Stimulated activated CD8-positive, alpha-beta memory T cell treated with anti-CD3 and anti-CD28 coated beads, Interleukin-15, amount 100 ng/mL, for 48 hours (primary cell): Measurements from ENCODE around the gene CEP164.
"Not testable (repeated sequence)": the region's sequence is repeated elsewhere in the genome, so short reads cannot be mapped to it uniquely, and the experiment has no call there.

Experiments used
- DNase-seq, 2 donors: peaks; one replicate each; pipeline ENCODE4 v3.0.0-alpha.2; 2020; ENCODE audit warnings: low read depth in 2 of 2

Gene CEP164

DNA sequence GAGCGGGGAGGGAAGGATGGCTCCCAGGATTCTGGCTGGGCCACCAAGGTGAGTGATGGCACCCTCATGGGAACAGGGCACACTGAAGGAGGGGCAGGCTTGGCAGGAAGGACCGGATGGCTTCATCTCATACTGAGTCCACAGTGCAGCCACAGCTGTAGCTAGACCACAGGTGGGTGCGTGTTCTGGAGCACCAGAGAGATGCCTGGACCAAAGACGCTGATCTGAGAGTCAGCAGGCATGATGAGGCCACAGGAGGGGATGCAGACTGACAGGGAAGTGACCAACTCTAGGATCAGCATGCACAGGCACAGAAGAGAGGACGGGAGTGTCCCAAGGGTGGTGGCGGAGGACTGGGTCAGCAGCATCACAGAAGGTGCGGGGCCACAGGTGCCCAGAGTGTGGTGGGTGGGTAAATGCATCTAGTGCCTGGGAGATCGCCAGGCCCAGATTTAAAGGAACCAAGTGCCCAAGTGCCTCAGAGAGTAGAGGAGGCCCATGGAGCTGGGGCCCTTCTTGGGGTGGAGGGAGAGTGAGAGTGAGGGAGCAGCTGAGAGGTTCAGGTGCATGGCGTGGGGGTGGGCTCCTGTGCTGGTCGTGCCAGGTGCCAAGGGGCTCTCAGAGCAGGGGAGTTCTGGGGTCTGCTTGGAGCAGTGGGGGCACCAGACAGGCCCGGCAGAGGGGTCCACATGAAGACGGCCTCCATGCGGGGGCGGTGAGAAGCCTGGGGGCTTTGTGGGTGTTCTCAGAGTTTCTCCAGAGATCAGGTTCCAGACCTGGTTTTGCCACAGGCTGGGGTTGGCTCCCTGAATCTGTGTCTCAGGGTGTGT lies 113.7 kb downstream of the CEP164 start:
- DNase-seq = no peak

DNA sequence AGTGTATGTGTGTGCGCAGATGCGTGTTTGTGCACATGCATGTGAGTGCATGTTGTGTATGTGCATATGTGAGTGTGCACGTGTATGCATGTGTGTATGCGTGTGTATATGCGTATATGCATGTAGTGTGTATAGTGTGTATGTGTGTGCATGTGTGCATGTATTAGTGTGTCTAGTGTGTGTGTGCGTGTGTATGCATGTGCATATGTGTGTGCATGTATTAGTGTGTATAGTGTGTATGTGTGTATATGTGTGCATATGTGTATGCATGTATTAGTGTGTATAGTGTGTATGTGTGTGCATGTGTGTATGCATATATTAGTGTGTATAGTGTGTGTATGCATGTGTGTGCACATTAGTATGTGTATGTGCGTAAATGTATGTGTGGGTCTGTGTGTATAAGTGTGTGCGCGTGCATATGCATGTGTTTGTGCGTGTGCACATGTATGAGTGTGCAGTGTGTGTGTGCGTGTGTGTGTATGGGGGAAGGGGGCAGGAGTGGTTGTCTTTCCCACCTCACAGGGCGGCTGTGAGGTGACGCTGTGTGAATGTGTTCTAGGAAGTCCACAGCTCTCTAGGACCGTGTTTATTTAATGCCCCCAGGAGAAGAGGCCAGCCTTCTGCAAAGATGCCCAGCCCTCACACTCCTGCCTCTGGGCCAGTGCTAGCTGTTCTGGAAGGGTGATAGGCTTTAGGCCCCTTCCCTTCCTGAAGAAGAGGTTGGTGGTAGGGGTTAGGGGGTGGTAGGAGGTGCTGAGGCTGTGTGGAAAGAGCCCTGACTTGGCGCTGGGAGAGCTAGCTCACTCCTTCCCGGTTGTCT lies 114.6 kb downstream of the CEP164 start:
- DNase-seq = no peak

DNA sequence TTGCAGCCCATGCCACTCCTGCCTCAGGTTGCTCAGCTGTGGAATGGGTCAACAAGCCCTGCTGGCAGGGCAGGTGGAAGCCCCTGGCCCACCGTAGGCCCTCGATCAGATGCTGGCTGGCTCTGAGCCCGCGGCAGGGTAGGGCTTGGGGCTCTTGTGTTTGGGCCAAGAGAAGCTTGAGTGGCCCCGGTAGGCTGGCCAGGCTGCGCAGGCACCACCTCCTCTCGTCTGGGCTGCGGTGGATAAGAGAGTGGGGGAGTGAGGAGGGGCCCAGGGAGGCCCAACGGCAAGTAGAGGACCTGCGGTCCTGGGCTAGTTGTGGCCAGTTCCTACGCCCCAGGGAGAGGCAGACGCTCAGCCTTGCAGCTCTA lies 115.2 kb downstream of the CEP164 start:
- DNase-seq = no peak

DNA sequence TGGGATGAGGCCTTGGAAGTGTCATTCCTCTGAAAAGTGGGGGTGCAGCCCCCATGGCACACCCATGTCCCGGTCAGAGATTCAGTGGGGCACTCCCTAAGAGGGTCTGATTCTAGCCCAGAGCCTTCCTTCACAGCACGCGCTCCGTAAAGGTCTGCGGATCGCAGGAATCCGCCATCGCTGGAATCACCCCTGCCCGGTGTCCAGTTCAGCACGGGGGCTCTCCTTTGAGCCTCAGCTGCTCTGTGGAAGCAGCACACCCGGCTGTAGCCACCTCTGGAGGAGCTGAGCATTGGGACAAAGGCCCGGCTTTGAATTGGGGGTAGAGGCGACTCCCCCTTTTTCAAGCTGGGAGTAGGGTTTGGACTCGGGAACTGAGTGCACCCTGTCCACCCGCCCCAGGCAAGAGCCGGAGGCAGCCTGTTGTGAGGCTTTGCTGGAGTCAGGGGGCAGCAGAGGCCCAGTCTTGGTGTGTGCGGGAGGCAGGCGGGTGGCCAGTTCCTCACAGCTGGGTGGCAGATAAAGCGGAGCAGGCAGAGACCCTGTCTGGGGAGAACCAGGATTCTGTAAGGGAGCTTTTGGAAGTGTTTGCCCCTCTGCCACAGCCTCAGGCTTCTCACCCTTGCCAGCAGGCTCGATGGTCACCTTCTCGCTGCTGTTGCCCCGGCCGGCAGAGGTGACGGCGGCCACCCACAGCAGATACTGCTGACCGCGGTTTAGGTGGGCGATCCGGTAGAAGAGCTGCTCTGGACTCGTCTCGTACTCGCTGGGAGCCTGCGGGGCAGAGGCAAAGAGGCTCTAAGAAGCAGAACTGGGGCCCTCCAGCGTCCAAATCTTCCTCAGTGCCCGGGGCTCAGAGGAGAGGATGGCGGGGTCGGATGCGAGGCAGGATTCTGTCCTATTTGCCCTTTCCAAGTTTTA lies 115.9 kb downstream of the CEP164 start:
- no peak for DNase-seq

DNA sequence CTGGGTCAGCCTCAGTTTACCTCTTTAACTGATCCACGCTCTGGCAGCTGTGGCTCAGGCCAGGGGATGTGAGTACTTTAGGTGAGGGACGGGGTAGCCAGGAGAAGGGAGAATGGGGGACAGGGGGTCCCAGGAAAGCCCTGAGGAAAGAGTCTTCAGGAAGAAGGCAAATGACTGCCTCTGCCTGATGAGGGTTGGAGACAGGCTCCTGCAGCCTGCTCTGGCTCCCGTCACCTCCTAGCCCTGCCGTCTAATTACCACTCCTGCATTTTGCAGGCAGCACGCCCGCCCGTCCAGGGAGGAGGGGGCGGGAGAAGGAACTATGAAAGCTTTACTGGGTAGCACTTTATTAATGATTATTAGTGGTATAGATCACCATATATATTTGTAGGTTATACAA lies 116.6 kb downstream of the CEP164 start:
- DNase-seq = no peak

DNA sequence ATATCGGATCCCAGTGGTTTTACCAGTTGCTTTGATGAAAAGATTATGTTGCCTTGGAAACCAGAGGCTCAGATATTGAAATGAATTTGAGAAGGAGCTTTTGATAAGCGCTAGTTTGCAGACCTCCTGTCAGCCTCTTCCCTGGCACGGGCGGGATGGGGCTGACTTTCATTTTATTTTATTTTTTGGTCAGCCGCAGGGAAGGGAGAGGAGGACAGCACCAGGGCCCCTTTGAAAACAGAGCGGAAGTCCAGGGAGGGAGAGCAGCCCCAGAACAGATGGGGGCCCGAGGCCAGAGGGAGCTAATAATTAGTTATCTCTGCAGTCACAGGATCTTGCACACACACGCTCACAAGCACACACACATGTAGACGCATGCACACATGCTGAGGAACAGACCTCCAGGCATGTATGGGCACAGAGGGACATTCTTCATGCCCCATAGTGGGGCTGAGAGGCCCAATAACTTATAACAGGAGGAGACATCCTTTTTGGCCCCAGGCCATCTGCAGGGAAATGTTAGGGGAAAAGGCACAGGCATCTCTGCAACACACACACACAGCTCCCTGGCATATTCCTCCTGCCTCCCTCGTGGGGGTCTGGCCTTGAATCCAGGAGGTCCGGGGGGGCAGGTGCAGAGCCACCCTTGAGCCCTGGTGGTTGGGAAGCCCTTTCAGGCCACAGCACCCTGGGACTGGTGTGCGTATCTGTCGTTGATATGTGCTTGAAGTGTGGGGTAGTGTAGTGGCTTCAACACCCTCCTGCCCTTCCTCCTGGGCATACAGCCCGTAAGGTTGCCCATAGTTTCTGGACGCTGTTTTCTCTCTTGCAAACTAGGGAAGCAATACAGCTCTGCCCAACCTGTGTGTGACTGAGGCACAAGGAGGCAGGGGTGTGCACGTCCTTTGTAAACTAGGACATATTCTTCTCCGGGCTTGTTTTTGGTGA lies 117.3 kb downstream of the CEP164 start:
- DNase-seq = no peak

DNA sequence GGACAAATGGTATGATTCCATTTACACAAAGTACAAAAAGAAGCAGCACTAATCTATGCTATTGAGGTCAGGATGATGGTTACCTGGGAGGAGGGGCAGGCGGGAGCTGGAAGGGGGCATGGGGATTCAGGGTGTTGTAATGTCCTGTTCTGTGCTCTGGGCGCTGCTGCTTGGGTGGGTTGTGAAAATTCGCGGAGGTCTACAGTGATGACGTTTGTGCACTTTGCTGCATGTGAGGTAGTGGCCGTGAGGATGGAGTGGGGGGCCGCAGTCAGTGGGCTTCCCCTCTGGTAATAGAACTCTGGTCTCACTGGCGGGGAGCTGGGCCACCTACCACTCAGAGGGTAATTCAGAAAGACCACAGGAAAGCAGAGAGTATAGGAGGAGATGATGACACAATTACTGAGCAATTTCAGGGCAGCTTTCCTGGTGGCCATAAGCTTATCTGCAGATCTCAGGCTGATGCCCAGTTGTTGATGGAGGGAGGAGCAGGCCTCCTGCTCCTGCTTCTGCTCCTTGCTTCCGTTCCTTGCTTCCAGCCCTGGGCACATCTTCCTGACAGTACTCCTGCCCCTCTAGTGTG lies 121.5 kb downstream of the CEP164 start:
- DNase-seq = no peak

DNA sequence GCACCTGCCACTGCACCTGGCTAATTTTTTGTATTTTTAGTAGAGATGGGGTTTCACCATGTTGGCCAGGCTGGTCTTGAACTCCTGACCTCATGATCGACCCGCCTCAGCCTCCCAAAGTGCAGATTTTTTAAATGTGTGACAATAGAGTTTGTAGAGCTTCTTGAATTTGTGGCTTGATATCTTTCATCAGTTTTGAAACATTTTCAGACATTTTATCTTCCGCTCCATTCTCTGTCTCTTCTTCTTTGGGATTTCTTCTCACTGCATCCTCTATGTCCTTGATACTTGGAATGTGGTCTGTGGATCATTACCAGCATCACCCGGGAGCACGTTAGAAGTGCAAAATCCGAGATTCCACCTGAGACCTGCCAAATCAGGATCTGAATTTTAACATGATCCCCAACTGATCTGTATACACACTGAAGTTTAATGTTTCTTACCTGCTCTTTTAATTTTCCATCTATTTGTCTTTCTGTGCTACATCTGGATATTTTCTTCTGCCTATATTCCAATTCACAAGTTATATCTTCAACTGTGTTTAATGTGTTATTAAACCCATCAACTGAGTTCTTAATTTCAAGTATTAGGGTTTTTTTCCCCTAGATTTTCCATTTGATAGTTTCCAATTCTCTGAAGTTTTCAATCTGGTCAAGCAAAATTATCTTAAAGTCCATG lies 126.4 kb downstream of the CEP164 start:
- DNase-seq = no peak

DNA sequence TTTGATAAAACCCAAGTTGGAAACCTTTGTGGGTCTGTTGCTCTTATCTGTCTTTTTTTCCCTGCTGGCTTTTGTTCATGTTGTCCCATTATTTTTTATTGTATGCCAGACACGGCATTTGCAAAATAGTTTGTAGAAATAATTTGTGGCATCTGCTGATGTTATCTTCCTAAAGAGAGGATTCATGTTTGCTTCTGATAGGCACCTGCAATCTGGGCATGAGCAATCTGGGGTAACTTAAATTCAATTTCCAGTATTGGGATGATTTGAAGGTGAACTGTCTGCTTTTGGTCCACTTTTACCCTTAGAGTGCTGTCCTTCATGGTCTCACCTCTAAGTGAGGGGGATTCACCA lies 126.9 kb downstream of the CEP164 start:
- DNase-seq = no peak

DNA sequence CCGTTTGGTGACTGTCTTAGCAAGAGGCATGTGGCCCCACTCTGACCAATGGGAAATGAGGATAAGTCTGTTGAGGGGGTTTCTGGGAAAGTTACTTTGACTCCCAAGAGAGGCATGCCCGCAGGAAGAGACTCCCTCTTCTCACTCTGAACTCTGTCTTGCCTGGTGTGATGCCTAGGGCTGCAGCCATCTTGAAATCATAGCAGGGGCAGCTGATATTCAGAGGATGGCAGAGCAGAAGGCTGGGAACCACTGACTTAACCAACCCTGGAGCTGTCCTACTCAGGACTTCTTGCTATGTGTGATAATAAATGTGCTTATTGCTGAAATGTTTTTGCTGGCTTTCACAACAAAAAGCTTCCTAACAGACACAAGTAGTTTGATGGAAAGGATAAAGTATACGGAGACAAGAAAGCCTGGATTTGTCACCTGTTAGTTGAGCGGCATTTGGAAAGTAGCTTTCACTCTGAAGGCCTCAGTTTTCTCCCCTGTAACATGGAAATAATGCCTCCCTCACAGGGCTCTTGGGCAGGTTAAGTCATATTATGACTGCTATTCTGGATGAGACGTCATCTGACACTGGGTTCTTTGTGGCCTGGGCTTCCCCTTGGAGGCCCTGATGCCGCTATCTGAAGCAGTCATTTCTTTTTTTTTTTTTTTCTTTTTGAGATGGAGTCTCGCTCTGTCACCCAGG lies 128.5 kb downstream of the CEP164 start:
- peak; percentile 39 to 46 for DNase-seq

DNA sequence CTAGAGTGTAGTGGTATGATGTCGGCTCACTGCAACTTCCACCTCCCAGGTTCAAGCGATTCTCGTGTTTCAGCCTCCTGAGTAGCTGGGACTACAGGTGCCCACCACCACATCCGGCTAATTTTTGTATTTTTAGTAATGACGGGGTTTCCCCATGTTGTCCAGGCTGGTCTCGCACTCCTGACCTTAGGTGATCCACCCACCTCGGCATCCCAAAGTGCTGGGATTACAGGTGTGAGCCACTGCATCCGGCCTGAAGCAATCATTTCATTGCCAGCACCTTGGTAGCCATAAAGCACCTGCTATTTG lies 129.0 kb downstream of the CEP164 start:
- not testable (repeated sequence) for DNase-seq

DNA sequence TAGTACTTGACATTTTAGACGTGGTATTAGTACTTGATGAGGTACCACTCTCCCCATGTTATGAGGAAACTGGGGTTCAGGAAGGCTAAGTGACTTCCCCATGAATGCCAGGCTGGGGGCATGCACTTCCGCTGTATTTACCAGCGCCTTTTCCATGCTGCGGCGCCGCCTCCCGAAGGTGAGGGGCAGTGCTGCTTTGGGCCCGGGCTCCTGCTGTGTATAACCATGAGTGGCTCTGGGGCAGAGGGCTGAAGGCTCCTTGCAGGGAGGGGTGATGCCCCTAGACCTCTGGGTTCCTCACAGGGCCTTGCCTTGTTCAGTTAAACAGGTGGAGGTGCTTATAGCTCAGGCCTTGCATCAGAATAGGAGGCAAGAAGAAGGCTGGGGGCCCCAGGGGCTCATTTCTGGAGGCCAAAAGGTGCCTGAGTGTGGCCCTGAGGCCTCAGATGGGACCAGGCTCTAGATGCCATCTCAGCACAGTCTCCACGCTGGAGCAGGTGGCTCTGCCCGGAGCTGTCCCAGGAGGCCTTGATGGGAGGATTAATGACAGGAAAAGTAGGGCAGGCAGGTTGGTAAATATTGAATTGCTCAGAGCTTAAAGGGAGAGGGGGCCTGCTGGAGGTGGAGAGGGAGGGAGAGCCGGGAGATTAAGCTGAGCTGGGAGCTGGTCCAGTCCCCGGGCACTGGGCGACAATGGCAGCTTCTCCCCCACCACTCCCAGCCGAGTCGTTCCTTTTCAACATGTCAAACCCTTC lies 129.6 kb downstream of the CEP164 start:
- DNase-seq = no peak

DNA sequence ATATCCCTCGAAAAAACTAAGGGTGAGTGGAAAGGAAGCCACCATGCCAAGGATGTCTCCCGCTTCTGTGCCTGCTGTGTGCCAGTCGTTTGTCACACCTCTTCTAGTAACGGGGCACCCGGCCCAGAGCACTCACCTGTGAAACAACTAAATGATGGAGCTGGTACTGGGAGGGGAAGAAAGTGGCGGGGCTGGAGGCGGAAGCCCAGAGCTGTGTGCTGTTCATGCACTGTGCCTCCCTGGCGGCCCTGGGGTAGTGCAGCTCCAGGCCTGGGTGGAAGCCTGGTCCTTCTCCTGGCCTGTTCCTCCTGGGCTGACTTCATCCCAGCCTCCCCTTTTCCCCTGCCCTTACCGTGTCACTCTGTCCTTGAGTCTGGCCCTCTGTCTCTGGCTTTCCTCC lies 130.2 kb downstream of the CEP164 start:
- DNase-seq = no peak

DNA sequence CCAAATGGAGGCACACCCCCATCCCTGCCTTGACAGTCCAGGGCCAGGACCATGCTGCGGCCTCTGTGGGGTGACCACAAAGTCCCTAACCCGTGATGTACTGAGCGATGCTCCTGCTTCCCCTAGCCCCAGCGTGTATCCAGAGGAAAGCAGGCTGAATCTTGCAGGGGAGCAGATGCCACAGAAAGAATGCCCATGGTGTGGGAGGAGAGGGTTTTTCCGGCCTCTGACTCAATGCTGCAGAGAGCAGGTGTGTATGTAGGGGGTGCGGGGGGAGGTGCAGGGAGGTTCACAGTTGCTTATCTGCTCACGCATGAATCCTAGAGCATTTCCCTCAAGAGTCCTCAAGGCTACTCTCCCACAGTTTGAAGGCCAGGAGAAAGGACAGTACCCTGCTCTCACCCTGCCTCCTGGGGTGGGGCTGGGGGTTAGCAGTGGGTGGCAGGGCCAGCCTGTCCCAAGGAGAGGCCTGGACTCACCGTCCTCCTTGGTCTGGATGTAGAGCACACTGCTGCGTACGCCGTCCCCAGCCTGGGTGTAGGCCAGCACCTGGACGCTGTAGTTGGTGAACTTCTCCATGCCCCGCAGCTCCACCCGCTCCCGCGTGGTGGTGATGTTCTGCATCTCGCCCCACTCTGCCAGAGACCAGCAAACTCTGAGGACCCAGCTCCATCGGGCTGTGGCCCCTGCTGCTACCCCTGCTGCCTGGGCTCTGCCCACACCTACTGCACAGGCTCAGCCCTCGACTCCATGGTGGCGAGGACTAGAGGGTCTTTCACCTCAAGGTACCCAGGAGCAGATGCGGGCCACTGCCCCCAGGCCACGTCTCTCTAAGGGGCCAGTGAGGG lies 130.8 kb downstream of the CEP164 start:
- peak in 1 of 2 donors; percentile 35 for DNase-seq

DNA sequence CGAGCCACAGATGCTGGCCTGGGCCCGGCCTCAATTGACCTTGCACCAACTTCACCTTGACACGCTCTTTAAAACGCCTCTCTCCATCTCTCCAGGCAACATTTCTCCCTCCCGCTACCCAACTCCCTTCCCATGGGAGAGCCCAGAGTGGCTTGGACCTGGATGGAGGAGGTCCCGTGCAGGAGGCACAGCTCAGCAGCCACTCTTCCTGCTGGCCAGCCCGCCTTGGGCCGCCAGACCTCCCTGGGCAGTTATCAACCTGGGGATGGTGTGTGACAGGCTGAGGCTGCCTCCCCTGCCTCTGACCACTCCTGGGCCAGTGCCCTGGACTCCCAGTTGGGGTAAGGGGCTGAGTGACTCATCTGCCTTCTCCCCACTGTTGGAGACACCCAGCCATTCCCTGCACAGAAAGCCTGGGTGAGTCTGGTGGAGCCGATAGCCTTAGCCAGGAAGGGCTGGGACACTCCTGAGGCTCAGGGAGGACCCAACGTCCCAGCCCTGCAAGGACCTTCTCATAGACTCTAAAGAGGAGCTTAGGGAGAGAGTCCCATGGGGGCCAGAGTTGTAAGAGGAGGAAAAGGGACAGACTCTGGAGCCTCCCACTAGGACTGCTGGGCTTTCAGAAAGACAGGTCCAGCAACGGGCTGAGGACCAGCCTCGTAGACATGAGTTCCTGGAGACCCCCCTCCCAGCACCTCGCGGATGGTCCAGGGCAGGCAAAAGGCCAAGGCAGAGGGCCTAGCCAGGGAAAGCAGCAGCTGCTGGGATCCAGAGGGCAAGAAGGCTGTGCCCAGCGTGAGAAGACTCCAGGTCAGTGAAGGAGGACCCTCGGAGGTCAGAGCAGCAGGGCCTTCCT lies 131.7 kb downstream of the CEP164 start:
- no peak for DNase-seq

DNA sequence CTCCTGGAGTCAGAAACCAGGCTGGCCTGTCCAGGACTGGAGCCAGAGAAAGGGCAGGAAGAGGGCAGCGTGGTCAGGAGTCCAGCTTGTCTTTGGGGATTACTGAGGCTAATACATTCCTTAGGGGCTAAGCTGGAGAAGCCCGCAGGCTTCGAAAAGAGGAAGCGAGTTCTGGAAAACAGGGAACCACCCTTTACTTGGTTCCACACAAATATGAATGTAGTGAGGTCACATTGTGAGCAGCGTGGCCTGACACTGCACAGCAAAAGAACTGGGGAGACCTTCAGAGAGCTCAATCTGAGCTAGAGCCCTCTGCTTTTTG lies 132.3 kb downstream of the CEP164 start:
- no peak for DNase-seq
